Glutamatergic neuron (in vitro differentiated cells): ENCODE data around the gene ARHGAP33. TPM values are rescaled to one million over a fixed set of nuclear protein-coding genes. Genes with fewer than 3 reads are reported as not detected.

Source experiments
- DNase-seq: peaks from one replicate; pipeline ENCODE4 v3.0.0; 2022
- H3K27ac Mint-ChIP-seq: one replicate; pipeline ENCODE4 v1.8.0; 2020; ENCODE audit warnings: mild to moderate bottlenecking, mixed read lengths, inconsistent platforms; ENCODE audit not compliant: unreplicated experiment
- H3K27me3 Mint-ChIP-seq: one replicate; pipeline ENCODE4 v1.8.0; 2020; ENCODE audit warnings: mild to moderate bottlenecking, moderate library complexity, mixed read lengths, inconsistent platforms; ENCODE audit not compliant: unreplicated experiment
- H3K36me3 Mint-ChIP-seq: one replicate; pipeline ENCODE4 v1.8.0; 2020; ENCODE audit warnings: mild to moderate bottlenecking, mixed read lengths, inconsistent platforms; ENCODE audit not compliant: unreplicated experiment
- H3K4me1 Mint-ChIP-seq: one replicate; pipeline ENCODE4 v1.8.0; 2020; ENCODE audit warnings: mild to moderate bottlenecking, low read depth, mixed read lengths, inconsistent platforms; ENCODE audit not compliant: unreplicated experiment
- H3K4me3 Mint-ChIP-seq: one replicate; pipeline ENCODE4 v1.8.0; 2020; ENCODE audit warnings: mild to moderate bottlenecking, mixed read lengths, inconsistent platforms; ENCODE audit not compliant: unreplicated experiment
- H3K9me3 Mint-ChIP-seq: one replicate; pipeline ENCODE4 v1.8.0; 2020; ENCODE audit warnings: mild to moderate bottlenecking, moderate library complexity, mixed read lengths, inconsistent platforms; ENCODE audit not compliant: unreplicated experiment
- total RNA-seq: library from RNA; stranded (reverse); fragmentation: NEBNext Ultra II Directional; extraction: Animal tissue kit (Norgen Biotek cat#: 25700); gene quantifications from one replicate; pipeline ENCODE4 v1.2.1, GENCODE V29; 2021; ENCODE audit not compliant: unreplicated experiment
- TF ChIP-seq, protein P1 (sequence below): fragments of 200-600 bp; sonication (generic); IDR thresholded peaks from one replicate; pipeline ENCODE4 v1.5.0; 2021; ENCODE audit not compliant: partially characterized antibody, unreplicated experiment

ARHGAP33 gene
- total RNA-seq, 1 donor from 2014 or later = 180 TPM

DNA sequence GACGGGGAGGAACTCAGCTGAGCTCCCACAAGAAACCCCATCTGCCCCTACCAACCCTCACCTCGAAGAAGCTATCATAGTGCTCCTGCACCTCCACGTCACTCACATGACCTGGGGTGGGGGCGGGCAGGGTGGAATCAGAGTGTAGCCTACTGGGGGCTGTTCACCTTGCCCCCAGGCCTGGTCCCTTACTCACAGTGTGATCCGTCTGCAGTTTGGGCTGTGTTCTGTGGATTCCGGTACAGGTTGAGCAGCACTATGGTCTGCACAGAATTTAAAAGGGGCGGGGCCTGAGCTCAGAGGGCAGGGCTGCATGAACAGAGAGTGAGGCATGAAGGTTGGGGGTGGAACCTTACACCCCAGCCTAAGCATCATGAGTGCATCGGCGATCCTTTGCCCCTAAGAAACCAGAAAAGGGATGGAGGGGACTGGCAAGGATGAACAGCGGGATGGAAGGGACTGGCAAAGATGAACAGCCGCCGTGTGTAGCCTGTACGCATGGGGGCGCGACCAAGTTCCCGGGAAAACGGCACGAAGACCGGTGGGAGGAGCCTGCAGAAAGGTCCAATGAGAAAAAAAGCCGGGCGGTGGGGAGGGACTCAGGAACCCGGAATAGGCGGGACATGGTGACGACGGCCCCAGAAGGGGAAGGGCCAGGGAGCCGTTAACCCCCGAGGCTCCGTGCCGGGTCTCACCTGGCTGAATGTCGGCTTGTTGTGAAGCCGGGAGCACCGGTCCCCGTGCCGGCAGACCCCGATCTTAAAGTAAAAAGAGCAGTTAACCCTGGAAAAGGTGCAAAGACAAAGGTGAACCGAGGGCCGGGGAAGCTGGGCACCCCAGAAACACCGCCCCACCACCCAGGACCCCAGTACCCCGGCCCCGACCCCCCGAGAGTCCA, 30.7 kb upstream of the ARHGAP33 start:
- TF ChIP-seq, protein P1, sequence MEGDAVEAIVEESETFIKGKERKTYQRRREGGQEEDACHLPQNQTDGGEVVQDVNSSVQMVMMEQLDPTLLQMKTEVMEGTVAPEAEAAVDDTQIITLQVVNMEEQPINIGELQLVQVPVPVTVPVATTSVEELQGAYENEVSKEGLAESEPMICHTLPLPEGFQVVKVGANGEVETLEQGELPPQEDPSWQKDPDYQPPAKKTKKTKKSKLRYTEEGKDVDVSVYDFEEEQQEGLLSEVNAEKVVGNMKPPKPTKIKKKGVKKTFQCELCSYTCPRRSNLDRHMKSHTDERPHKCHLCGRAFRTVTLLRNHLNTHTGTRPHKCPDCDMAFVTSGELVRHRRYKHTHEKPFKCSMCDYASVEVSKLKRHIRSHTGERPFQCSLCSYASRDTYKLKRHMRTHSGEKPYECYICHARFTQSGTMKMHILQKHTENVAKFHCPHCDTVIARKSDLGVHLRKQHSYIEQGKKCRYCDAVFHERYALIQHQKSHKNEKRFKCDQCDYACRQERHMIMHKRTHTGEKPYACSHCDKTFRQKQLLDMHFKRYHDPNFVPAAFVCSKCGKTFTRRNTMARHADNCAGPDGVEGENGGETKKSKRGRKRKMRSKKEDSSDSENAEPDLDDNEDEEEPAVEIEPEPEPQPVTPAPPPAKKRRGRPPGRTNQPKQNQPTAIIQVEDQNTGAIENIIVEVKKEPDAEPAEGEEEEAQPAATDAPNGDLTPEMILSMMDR = no peak
- H3K36me3 Mint-ChIP-seq = no peaks in the 10 kb centered on the region
- H3K27ac Mint-ChIP-seq = peak overlapping the region; percentile 96
- peaks cover 4% of the 10 kb centered on the region for H3K27me3 Mint-ChIP-seq
- DNase-seq = peak; percentile 95
- H3K4me1 Mint-ChIP-seq = peaks cover 10% of the 10 kb centered on the region
- H3K4me3 Mint-ChIP-seq = peak overlapping the region; percentile 98
- peaks cover 13% of the 10 kb centered on the region for H3K9me3 Mint-ChIP-seq

DNA sequence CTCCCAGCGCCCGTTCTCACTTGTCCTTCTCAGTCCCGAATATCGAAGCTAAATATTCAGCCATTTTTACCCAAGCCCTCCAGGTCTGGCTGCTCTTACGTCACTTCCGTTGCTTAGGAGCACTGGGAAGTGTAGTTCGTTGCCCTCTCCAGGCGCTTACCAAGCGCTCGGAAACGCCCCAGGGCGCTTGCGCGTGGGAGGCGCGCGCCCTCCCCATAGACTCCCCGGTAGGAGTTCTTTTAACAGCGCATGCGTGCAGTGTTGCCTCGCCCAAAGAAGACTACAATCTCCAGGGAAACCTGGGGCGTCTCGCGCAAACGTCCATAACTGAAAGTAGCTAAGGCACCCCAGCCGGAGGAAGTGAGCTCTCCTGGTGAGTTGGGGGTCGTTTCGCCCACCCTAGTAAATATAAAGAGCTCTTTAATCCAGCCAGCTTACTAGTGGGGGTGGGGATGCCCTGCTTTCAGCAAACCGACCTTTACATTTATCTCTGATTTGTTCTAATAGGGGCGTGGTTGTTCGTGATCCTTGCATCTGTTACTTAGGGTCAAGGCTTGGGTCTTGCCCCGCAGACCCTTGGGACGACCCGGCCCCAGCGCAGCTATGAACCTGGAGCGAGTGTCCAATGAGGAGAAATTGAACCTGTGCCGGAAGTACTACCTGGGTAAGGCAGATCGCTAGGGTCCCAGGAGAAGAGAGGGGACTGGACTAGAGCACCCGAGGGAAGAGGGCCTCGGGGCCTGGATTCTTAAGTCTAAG, 29.9 kb upstream of the ARHGAP33 start, which contains the start of the genes PSENEN and U2AF1L4:
TSS of gene PSENEN (plus strand) at position 324 of the 759 bp plus-strand sequence. CDS start at position 604, 280 bp downstream.
TSS of gene U2AF1L4 (minus strand) at position 91 of the 759 bp plus-strand sequence. CDS start at position 64, 27 bp downstream.
- Mint-ChIP-seq H3K9me3 (peaks cover 12% of the 10 kb centered on the region), H3K27me3 (peaks cover 5% of the 10 kb centered on the region), H3K36me3 (no peaks in the 10 kb centered on the region), H3K4me3 (peak within 1 kb of the TSS; percentile 98), H3K4me1 (peaks cover 10% of the 10 kb centered on the region), H3K27ac (peak within 1 kb of the TSS; percentile 96)
- DNase-seq = peak; percentile 94
- TF ChIP-seq, protein P1 = no peak

DNA sequence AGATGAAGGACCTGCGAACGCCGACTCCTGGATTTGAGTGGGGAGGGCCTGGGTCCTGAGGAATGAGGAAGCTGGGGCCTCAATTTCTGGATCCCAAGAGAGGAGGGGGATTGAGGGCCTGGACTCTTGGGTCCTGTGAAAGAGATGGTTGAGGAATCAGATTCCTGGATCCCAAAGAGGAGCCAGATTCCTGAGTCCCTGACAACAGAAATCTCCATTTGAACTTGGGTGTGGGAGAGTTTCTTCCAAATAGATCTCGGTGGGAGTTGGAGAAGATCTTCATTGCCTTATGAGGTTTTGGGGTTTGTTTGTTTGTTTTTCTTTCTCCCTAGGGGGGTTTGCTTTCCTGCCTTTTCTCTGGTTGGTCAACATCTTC, 29.3 kb upstream of the ARHGAP33 start:
- DNase-seq = no peak
- Mint-ChIP-seq H3K4me3 (peak overlapping the region; percentile 98), H3K4me1 (peaks cover 10% of the 10 kb centered on the region), H3K27me3 (peaks cover 5% of the 10 kb centered on the region), H3K9me3 (peaks cover 10% of the 10 kb centered on the region), H3K36me3 (no peaks in the 10 kb centered on the region), H3K27ac (peak overlapping the region; percentile 96)
- TF ChIP-seq, protein P1 = no peak

DNA sequence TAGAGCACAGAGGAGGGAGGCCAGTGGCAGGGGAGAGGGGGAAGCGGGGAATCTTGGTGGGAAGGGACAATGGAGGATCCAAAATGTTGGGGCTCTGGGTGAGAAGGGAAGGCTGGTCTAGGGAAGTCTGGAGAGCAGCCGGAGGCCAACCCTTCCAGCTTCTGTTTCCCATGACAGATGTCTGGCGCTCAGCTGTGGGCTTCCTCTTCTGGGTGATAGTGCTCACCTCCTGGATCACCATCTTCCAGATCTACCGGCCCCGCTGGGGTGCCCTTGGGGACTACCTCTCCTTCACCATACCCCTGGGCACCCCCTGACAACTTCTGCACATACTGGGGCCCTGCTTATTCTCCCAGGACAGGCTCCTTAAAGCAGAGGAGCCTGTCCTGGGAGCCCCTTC, 28.8 kb upstream of the ARHGAP33 start:
- DNase-seq = no peak
- H3K9me3 Mint-ChIP-seq = peaks cover 10% of the 10 kb centered on the region
- peak overlapping the region; percentile 98 for H3K4me3 Mint-ChIP-seq
- TF ChIP-seq, protein P1 = no peak
- peak overlapping the region; percentile 96 for H3K27ac Mint-ChIP-seq
- H3K36me3 Mint-ChIP-seq = no peaks in the 10 kb centered on the region
- peaks cover 5% of the 10 kb centered on the region for H3K27me3 Mint-ChIP-seq
- peaks cover 10% of the 10 kb centered on the region for H3K4me1 Mint-ChIP-seq
